Mucosa of descending colon (tissue), 3 donors: Measurements from ENCODE around the gene FAM32A. TPM values are rescaled to one million over a fixed set of nuclear protein-coding genes. Genes with fewer than 3 reads are reported as not detected.

Experiments used
- ATAC-seq: fragments of 200-7000 bp; cut with Tn5 transposase; one replicate; pipeline ENCODE4 v1.9.1; 2020; ENCODE audit warnings: mild to moderate bottlenecking, moderate library complexity
- DNase-seq, 3 donors: peaks; one replicate each; pipeline ENCODE4 v3.0.0-alpha.2; 2020
- H3K36me3 ChIP-seq: fragments of 200-600 bp; one replicate; pipeline ENCODE4 v1.8.0; 2021; ENCODE audit warnings: low read depth, mild to moderate bottlenecking
- H3K4me1 ChIP-seq: fragments of 200-600 bp; one replicate; pipeline ENCODE4 v1.8.0; 2021; ENCODE audit warnings: low read depth, mild to moderate bottlenecking
- H3K4me3 ChIP-seq: fragments of 200-600 bp; one replicate; pipeline ENCODE4 v1.8.0; 2021; ENCODE audit warnings: mild to moderate bottlenecking
- H3K9me3 ChIP-seq: fragments of 200-600 bp; one replicate; pipeline ENCODE4 v1.8.0; 2021; ENCODE audit warnings: mild to moderate bottlenecking
- intact Hi-C, 2 donors: fragments of 100-400 bp; cut with DNase I in 1 of 2; cut with micrococcal nuclease in 1 of 2; formaldehyde crosslinking; loops; one replicate each; pipeline versions ENCODE4 v1.11.0 to v1.11.1; 2022; cut with DNase I, micrococcal nuclease
- total RNA-seq, 3 donors: library from RNA; stranded (reverse); fragmentation: NEBNext Ultra II Directional in 2 of 3; extraction: Animal tissue kit (Norgen Biotek cat#: 25700) in 2 of 3; gene quantifications; one replicate each; pipeline versions ENCODE4 v1.2.1 to v1.2.4, GENCODE V29; 2021 to 2023
- TF ChIP-seq, protein P1 (sequence below): fragments of 200-600 bp; IDR thresholded peaks from one replicate; pipeline ENCODE4 v1.8.0; 2022; ENCODE audit warnings: antibody characterized with exemption, mild to moderate bottlenecking
- donor health status: DM: no; HTN: no; CAD: no; lungs with moderate emphysema.
- donor health status: DM: no; HTN: no; CAD: no.
- donor health status: DM: no; HTN: yes; CAD: no.

The FAM32A gene
- total RNA-seq, 3 donors from 2014 or later, result 77.1 to 88.3 (median 77.8) TPM

DNA sequence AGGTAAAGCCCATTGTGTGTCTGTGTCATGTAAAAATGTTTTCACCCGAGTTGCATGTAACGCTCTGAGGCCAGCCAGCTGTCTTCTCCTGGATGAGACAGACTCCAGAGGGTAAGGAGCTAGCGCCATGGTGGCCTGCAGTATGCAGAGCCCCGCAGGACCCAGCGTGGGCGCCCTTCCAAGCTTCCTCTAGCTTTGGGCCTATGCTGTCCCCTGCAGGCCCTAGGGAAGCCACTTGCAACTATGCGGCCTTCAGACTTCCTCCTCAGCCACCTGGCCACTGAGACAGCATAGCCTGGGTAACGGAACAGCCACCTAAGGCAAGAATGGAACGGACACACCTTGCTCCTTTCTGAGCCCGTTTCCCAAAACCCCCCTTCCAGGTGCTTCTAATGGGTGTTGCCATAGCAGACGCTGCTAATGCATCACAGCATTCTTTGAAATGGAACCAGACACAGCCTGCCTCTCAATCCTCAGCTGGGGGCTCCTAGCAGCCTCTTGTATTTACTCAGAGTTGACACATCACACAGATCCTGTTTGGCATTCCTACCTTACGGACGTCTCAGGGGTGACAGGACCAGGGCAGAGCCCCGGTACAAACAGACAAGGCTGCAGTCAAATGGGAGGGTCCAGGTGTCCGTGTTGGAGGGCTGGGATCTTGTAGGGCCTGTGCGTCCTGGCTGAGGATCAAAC lies 6.2 kb downstream of the FAM32A start:
- TF ChIP-seq, protein P1, sequence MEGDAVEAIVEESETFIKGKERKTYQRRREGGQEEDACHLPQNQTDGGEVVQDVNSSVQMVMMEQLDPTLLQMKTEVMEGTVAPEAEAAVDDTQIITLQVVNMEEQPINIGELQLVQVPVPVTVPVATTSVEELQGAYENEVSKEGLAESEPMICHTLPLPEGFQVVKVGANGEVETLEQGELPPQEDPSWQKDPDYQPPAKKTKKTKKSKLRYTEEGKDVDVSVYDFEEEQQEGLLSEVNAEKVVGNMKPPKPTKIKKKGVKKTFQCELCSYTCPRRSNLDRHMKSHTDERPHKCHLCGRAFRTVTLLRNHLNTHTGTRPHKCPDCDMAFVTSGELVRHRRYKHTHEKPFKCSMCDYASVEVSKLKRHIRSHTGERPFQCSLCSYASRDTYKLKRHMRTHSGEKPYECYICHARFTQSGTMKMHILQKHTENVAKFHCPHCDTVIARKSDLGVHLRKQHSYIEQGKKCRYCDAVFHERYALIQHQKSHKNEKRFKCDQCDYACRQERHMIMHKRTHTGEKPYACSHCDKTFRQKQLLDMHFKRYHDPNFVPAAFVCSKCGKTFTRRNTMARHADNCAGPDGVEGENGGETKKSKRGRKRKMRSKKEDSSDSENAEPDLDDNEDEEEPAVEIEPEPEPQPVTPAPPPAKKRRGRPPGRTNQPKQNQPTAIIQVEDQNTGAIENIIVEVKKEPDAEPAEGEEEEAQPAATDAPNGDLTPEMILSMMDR, result no peak
- H3K4me1 ChIP-seq, result peaks cover 7% of the 10 kb centered on the region
- H3K4me3 ChIP-seq, result no peak overlapping the region

DNA sequence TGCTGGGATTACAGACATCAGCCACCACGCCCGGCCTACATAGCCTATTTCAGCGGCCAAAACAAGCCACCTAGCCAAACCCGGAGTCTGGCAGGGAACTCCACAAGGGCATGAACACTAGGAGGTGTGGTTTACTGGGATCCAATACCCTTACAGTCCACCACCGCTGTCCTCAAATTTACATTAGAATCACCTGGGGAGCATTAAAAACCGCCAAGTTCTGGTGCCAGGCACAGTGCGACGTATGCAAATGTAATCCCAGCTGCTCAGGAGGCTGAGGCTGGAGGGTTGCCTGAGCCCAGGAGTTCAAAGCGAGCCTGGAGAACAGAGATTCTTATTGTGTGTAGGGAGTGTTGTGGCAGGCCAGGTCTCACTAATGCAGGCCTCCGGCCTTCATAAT lies 8.3 kb downstream of the FAM32A start:
- H3K4me1 ChIP-seq, result peaks cover 12% of the 10 kb centered on the region
- TF ChIP-seq, protein P1, result no peak
- intact Hi-C loops, result no loop called here
- no peaks in the 10 kb centered on the region for H3K9me3 ChIP-seq
- peaks cover 9% of the 10 kb centered on the region for H3K36me3 ChIP-seq
- ATAC-seq, result no peak
- DNase-seq, result no peak
- H3K4me3 ChIP-seq, result no peak overlapping the region

More for the DNA sequence above, 6.2 kb downstream of the FAM32A start:
- intact Hi-C loops, result no loop called here
- H3K36me3 ChIP-seq, result peaks cover 9% of the 10 kb centered on the region
- ATAC-seq, result no peak
- no peak for DNase-seq
- H3K9me3 ChIP-seq, result no peaks in the 10 kb centered on the region

DNA sequence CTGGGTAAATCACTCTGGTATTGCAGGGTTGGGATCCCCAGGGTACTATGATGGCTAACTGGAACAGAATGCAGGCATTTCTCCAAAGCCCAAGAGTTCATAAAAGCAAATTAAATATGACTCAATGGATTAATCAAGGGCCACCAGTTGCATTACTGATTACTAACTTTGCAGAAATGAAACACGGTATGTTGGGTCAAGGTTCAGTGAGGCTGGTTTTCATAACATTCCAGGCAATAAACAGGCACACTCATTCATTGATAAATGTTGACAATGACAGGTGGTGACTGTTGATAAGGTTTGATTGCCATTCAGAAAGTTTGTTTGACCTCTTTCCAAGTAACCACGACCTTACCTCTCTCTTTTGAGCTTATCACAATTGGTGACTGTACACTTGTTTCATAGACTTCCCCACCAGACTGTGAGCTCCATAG lies 12.0 kb downstream of the FAM32A start:
- H3K4me3 ChIP-seq, result no peak overlapping the region
- peak in 1 of 3 donors; percentile 45 for DNase-seq
- intact Hi-C loops, result no loop called here
- no peaks in the 10 kb centered on the region for H3K9me3 ChIP-seq
- no peaks in the 10 kb centered on the region for H3K36me3 ChIP-seq
- peaks cover 23% of the 10 kb centered on the region for H3K4me1 ChIP-seq
- peak; percentile 80 for ATAC-seq
- TF ChIP-seq, protein P1, result no peak

DNA sequence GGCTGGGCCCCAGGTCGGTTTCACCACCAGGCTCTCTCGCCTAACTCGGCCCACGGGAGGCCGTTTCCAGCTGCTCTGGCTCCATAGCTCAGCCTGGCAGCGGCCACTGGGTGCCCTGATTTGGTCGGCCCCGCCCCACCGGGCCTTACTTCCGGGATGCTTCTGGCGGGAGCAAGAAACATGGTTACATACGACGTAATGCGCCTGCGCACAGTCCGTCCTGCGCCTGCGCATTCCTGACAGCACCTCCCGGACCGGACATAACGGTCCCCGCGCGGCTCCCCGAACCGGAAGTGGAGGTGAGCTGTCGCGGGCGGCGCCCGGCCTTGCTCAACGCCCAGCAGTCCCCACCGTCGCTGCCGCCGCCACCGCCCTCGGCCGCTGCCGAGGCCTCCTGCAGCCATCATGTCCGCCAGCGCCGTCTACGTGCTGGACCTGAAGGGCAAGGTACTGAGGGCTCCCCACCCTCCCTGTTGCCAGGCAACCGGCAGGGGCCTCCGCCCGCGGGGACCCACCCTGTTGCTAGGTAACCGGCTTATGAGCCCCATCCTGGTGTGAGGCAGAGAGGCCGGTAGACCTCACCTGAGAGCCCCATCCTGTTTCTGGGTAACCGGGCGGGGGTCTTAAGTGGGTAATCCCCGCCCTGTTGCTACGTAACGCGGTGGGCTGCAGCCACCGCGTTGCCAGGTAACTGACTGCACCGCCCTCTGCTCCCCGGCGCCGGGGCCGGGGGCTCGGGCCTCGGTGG lies 12.6 kb downstream of the FAM32A start, which contains the start of gene AP1M1:
TSS of gene AP1M1 (plus strand) at position 290 of the 748 bp plus-strand sequence. CDS start at position 406, 116 bp downstream.
- Histone ChIP-seq H3K4me1 (peaks cover 23% of the 10 kb centered on the region), H3K9me3 (no peaks in the 10 kb centered on the region), H3K36me3 (no peaks in the 10 kb centered on the region), H3K4me3 (peak within 1 kb of the TSS; percentile 84)
- ATAC-seq, result peak; percentile 88
- TF ChIP-seq, protein P1, result no peak
- intact Hi-C loops, result no loop called here
- DNase-seq, result peak; percentile 99

DNA sequence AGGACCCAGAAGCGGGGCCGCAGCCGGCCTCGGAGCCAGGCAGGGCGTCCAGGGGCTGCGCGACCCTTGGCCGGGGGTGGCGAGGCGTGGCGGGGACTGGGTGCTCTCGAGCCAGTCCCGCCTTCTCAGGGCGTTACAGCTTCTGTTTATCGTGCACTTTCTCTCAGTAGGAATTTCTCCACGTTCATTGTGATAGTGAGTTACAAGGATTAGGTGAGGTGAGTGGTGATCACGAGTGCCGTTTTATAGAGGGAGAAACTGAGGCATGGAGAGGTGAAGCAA lies 13.1 kb downstream of the FAM32A start:
- Histone ChIP-seq H3K36me3 (no peaks in the 10 kb centered on the region), H3K9me3 (no peaks in the 10 kb centered on the region), H3K4me1 (peaks cover 23% of the 10 kb centered on the region), H3K4me3 (peak overlapping the region; percentile 84)
- intact Hi-C loops, result no loop called here
- TF ChIP-seq, protein P1, result no peak
- ATAC-seq (peak; percentile 24), DNase-seq (peak in 2 of 3 donors; percentile 35 to 69)
